Liver (tissue), 9 donors: ENCODE results near the gene CEP85L. TPM values are rescaled to one million over a fixed set of nuclear protein-coding genes. Genes with fewer than 3 reads are reported as not detected.

ENCODE experiments used
- DNase-seq: peaks from one replicate; pipeline ENCODE4 v3.0.0-alpha.2; 2017; ENCODE audit warnings: low spot score
- H3K27ac ChIP-seq, 2 donors: one replicate each; pipeline ENCODE4 v1.7.0; 2013; ENCODE audit warnings: inconsistent platforms in 2 of 2, low read length in 2 of 2, control low read depth in 1 of 2, low read depth in 1 of 2, mild to moderate bottlenecking in 1 of 2
- H3K27me3 ChIP-seq, 4 donors: one replicate each; pipeline versions ENCODE4 v1.6.1 to v1.7.0; 2013; ENCODE audit warnings: low read length in 3 of 4, inconsistent platforms in 1 of 4, mild to moderate bottlenecking in 1 of 4, moderate library complexity in 1 of 4; ENCODE audit not compliant: control insufficient read depth in 4 of 4, insufficient read depth in 4 of 4
- H3K36me3 ChIP-seq, 4 donors: one replicate each; pipeline versions ENCODE4 v1.6.1 to v1.7.0; 2013; ENCODE audit warnings: low read length in 3 of 4, mild to moderate bottlenecking in 3 of 4, low read depth in 1 of 4, moderate library complexity in 1 of 4; ENCODE audit not compliant: control insufficient read depth in 4 of 4, insufficient read depth in 3 of 4
- H3K4me1 ChIP-seq, 4 donors: one replicate each; pipeline versions ENCODE4 v1.6.1 to v1.7.0; 2013; ENCODE audit warnings: low read length in 3 of 4, mild to moderate bottlenecking in 3 of 4, moderate library complexity in 1 of 4; ENCODE audit not compliant: control insufficient read depth in 4 of 4, insufficient read depth in 4 of 4
- H3K4me3 ChIP-seq, 3 donors: one replicate each; pipeline versions ENCODE4 v1.6.1 to v1.7.0; 2013; ENCODE audit warnings: low read length in 3 of 3, control low read depth in 1 of 3, low read depth in 1 of 3, mild to moderate bottlenecking in 1 of 3
- H3K9ac ChIP-seq, 2 donors: one replicate each; pipeline ENCODE4 v1.7.0; 2013; ENCODE audit warnings: low read length in 2 of 2, mild to moderate bottlenecking in 2 of 2, moderate library complexity in 2 of 2, control low read depth in 1 of 2, low read depth in 1 of 2
- H3K9me3 ChIP-seq, 4 donors: one replicate each; pipeline versions ENCODE4 v1.6.1 to v1.7.0; 2013; ENCODE audit warnings: low read length in 3 of 4; ENCODE audit not compliant: control insufficient read depth in 4 of 4
- EGR1 ChIP-seq, 2 donors: IDR thresholded peaks; 2 replicates each; pipeline ENCODE4 v1.6.1; 2016 to 2018; ENCODE audit warnings: antibody characterized with exemption in 2 of 2, low read depth in 2 of 2
- FOXA1 ChIP-seq: IDR thresholded peaks from 2 replicates; pipeline ENCODE4 v1.6.1; 2016; ENCODE audit warnings: antibody characterized with exemption
- FOXA2 ChIP-seq: IDR thresholded peaks from 2 replicates; pipeline ENCODE4 v1.6.1; 2016; ENCODE audit warnings: antibody characterized with exemption
- GABPA ChIP-seq, 2 donors: IDR thresholded peaks in 1 of 2; conservative IDR thresholded peaks in 1 of 2; 2 replicates each; pipeline ENCODE4 v1.6.1; 2016; ENCODE audit warnings: antibody characterized with exemption in 2 of 2, mild to moderate bottlenecking in 1 of 2, moderate library complexity in 1 of 2
- HNF4A ChIP-seq, 2 donors: conservative IDR thresholded peaks; 2 replicates each; pipeline ENCODE4 v1.6.1; 2016; ENCODE audit warnings: antibody characterized with exemption in 2 of 2, mild to moderate bottlenecking in 2 of 2
- HNF4G ChIP-seq: IDR thresholded peaks from 2 replicates; pipeline ENCODE4 v1.6.1; 2016; ENCODE audit warnings: antibody characterized with exemption
- JUND ChIP-seq, 2 donors: IDR thresholded peaks; 2 replicates each; pipeline ENCODE4 v1.6.1; 2016; ENCODE audit warnings: antibody characterized with exemption in 2 of 2
- NR2F2 ChIP-seq: IDR thresholded peaks from 2 replicates; pipeline ENCODE4 v1.6.1; 2016; ENCODE audit warnings: antibody characterized with exemption
- RAD21 ChIP-seq, 2 donors: IDR thresholded peaks; 2 replicates each; pipeline ENCODE4 v1.6.1; 2016; ENCODE audit warnings: antibody characterized with exemption in 2 of 2, mild to moderate bottlenecking in 2 of 2
- RXRA ChIP-seq, 2 donors: IDR thresholded peaks; 2 replicates each; pipeline ENCODE4 v1.6.1; 2017 to 2018; ENCODE audit warnings: antibody characterized with exemption in 2 of 2, mild to moderate bottlenecking in 1 of 2
- SP1 ChIP-seq: IDR thresholded peaks from 2 replicates; pipeline ENCODE4 v1.6.1; 2018; ENCODE audit warnings: antibody characterized with exemption, mild to moderate bottlenecking
- TAF1 ChIP-seq: conservative IDR thresholded peaks from 2 replicates; pipeline ENCODE4 v1.6.1; 2016; ENCODE audit warnings: antibody characterized with exemption, mild to moderate bottlenecking
- YY1 ChIP-seq: IDR thresholded peaks from 2 replicates; pipeline ENCODE4 v1.6.1; 2016; ENCODE audit warnings: antibody characterized with exemption, mild to moderate bottlenecking
- WGBS: extraction: QIAGEN DNeasy Blood & Tissue Kit; methylation state at CpG from one replicate; pipeline ENCODE4 v1.1.7; 2013; 5-methylcytosine and 5-hydroxymethylcytosine counted together
- polyA plus RNA-seq, 2 donors: library from polyadenylated mRNA; stranded (reverse) in 1 of 2; unstranded in 1 of 2; fragments of 200-250 nt in 1 of 2; fragments of >200 nt in 1 of 2; fragmentation: Nextera tagmentation in 1 of 2; extraction: Ambion mirVana in 1 of 2; gene quantifications; one replicate each; pipeline versions ENCODE4 v1.2.1 to v1.2.3, GENCODE V29; 2013 to 2015
- total RNA-seq, 2 donors: library from RNA; depleted of rRNA; stranded (reverse); fragments of >200 nt; gene quantifications; one replicate each; pipeline ENCODE4 v1.2.3, GENCODE V29; 2014
- TF ChIP-seq, protein P1 (sequence below): fragments of 150-350 bp; IDR thresholded peaks from 2 replicates; pipeline ENCODE4 v1.5.1; 2017; ENCODE audit warnings: improper control_type of control experiment, low read depth, low read length; ENCODE audit not compliant: missing input control
- TF ChIP-seq, protein P2 (sequence below): IDR thresholded peaks from 2 replicates; pipeline ENCODE4 v1.6.1; 2016; ENCODE audit warnings: antibody characterized with exemption
- TF ChIP-seq, protein P3 (sequence below): IDR thresholded peaks from 2 replicates; pipeline ENCODE4 v1.6.1; 2016; ENCODE audit warnings: antibody characterized with exemption
- TF ChIP-seq, protein P4 (sequence below): IDR thresholded peaks from 2 replicates; pipeline ENCODE4 v1.6.1; 2016; ENCODE audit warnings: antibody characterized with exemption, mild to moderate bottlenecking
- donor health status: healthy.
- donor health status: healthy.
- donor health status: healthy.
- donor health status: healthy.
- donor health status: healthy.

CEP85L gene
- total and polyA plus RNA-seq, 4 donors = 0.40 to 6.4 (median 2.3) TPM

DNA sequence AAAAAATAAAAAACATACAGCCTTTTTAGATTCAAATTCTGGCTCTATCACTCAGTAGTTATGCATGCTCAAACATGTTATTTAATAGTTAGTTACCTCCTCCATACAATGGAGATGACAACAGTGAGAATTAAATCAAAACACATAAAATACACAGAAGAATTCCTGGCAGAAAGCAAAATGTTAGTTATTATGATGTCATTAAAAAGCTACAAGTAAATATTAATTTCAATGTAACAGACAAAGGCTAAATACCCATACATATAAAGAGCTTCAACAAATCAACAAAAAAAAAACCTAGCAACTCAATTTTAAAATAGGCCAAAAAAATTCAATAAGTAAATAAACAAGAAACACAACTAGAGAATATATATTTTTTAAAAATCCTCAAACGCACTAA is 81.9 kb downstream of the CEP85L start (continued):
- TF ChIP-seq, protein P1, sequence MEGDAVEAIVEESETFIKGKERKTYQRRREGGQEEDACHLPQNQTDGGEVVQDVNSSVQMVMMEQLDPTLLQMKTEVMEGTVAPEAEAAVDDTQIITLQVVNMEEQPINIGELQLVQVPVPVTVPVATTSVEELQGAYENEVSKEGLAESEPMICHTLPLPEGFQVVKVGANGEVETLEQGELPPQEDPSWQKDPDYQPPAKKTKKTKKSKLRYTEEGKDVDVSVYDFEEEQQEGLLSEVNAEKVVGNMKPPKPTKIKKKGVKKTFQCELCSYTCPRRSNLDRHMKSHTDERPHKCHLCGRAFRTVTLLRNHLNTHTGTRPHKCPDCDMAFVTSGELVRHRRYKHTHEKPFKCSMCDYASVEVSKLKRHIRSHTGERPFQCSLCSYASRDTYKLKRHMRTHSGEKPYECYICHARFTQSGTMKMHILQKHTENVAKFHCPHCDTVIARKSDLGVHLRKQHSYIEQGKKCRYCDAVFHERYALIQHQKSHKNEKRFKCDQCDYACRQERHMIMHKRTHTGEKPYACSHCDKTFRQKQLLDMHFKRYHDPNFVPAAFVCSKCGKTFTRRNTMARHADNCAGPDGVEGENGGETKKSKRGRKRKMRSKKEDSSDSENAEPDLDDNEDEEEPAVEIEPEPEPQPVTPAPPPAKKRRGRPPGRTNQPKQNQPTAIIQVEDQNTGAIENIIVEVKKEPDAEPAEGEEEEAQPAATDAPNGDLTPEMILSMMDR = no peak
- TF ChIP-seq FOXA1 (no peak), GABPA (IDR thresholded peaks at IDR 0.05 in 1 of 2, conservative IDR thresholded peaks at IDR 0.05 in 1 of 2) (no peak), JUND (IDR thresholded peaks at IDR 0.05) (no peak)

DNA sequence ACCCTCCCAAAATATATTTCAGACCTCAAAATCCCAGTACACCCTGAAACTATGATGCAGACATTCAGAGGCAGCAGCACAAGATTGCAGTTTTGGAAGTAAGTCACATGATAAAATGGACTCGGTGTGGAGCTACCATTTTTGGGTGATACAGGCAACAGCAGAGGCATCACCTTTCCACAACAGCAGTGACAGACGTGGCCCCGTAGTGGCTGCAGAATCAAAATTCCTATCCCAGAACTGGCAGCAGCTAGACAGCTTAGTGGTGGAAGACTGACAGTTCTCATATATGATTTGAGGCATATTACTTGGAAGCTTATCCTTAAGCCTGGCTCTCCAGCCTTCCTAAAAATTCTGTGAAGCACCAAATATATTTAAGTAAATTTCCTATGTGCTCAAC is 83.4 kb downstream of the CEP85L start:
- Histone ChIP-seq H3K4me1 (no peaks in the 10 kb centered on the region), H3K27me3 (no peaks in the 10 kb centered on the region), H3K9ac (no peak overlapping the region), H3K36me3 (peaks cover 0 to under 1% (median 0%) of the 10 kb centered on the region in 4 donors), H3K4me3 (no peak overlapping the region), H3K9me3 (no peaks in the 10 kb centered on the region), H3K27ac (no peak overlapping the region)
- no peak for DNase-seq
- TF ChIP-seq SP1 = no peak
- TF ChIP-seq, protein P2, sequence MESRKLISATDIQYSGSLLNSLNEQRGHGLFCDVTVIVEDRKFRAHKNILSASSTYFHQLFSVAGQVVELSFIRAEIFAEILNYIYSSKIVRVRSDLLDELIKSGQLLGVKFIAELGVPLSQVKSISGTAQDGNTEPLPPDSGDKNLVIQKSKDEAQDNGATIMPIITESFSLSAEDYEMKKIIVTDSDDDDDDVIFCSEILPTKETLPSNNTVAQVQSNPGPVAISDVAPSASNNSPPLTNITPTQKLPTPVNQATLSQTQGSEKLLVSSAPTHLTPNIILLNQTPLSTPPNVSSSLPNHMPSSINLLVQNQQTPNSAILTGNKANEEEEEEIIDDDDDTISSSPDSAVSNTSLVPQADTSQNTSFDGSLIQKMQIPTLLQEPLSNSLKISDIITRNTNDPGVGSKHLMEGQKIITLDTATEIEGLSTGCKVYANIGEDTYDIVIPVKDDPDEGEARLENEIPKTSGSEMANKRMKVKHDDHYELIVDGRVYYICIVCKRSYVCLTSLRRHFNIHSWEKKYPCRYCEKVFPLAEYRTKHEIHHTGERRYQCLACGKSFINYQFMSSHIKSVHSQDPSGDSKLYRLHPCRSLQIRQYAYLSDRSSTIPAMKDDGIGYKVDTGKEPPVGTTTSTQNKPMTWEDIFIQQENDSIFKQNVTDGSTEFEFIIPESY = no peak
- TF ChIP-seq FOXA2 = no peak
- no peak for TF ChIP-seq TAF1
- no peak for TF ChIP-seq NR2F2
- no peak for TF ChIP-seq FOXA1
- no peak for TF ChIP-seq RAD21 (IDR thresholded peaks at IDR 0.05)
- TF ChIP-seq HNF4A (conservative IDR thresholded peaks at IDR 0.05) = no peak
- no peak for TF ChIP-seq JUND (IDR thresholded peaks at IDR 0.05)
- TF ChIP-seq RXRA (IDR thresholded peaks at IDR 0.05) = no peak
- no peak for TF ChIP-seq YY1
- TF ChIP-seq, protein P3, sequence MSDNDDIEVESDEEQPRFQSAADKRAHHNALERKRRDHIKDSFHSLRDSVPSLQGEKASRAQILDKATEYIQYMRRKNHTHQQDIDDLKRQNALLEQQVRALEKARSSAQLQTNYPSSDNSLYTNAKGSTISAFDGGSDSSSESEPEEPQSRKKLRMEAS = no peak
- TF ChIP-seq, protein P1 = no peak
- no peak for TF ChIP-seq GABPA (IDR thresholded peaks at IDR 0.05 in 1 of 2, conservative IDR thresholded peaks at IDR 0.05 in 1 of 2)
- TF ChIP-seq HNF4G = no peak
- TF ChIP-seq, protein P4, sequence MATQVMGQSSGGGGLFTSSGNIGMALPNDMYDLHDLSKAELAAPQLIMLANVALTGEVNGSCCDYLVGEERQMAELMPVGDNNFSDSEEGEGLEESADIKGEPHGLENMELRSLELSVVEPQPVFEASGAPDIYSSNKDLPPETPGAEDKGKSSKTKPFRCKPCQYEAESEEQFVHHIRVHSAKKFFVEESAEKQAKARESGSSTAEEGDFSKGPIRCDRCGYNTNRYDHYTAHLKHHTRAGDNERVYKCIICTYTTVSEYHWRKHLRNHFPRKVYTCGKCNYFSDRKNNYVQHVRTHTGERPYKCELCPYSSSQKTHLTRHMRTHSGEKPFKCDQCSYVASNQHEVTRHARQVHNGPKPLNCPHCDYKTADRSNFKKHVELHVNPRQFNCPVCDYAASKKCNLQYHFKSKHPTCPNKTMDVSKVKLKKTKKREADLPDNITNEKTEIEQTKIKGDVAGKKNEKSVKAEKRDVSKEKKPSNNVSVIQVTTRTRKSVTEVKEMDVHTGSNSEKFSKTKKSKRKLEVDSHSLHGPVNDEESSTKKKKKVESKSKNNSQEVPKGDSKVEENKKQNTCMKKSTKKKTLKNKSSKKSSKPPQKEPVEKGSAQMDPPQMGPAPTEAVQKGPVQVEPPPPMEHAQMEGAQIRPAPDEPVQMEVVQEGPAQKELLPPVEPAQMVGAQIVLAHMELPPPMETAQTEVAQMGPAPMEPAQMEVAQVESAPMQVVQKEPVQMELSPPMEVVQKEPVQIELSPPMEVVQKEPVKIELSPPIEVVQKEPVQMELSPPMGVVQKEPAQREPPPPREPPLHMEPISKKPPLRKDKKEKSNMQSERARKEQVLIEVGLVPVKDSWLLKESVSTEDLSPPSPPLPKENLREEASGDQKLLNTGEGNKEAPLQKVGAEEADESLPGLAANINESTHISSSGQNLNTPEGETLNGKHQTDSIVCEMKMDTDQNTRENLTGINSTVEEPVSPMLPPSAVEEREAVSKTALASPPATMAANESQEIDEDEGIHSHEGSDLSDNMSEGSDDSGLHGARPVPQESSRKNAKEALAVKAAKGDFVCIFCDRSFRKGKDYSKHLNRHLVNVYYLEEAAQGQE = no peak
- TF ChIP-seq EGR1 (IDR thresholded peaks at IDR 0.05; ENCODE audit: low read depth in 2 of 2) = no peak
- 92% methylated on average over 3 of the region's 3 CpGs for WGBS
